Fibroblast of pulmonary artery (primary cell): Measurements from ENCODE around the gene MATN1.

ENCODE experiments used
- DNase-seq: peaks from one replicate; pipeline ENCODE4 v3.0.0-alpha.2; 2010; ENCODE audit warnings: low read depth
- H3K4me3 ChIP-seq: replicated peaks from 2 replicates; pipeline ENCODE4 v1.5.1; 2011; ENCODE audit warnings: low read depth, mild to moderate bottlenecking, control low read depth, low read length, moderate library complexity
- TF ChIP-seq, protein P1 (sequence below): IDR thresholded peaks from 2 replicates; pipeline ENCODE4 v1.5.1; 2011; ENCODE audit warnings: mild to moderate bottlenecking, control low read depth, low read length, inconsistent platforms; ENCODE audit errors: missing control alignments

The MATN1 gene

GRCh38 chr1:30695439-30695841 lies 27.9 kb downstream of the MATN1 start:
- H3K4me3 ChIP-seq: no peak overlapping the region
- TF ChIP-seq, protein P1, sequence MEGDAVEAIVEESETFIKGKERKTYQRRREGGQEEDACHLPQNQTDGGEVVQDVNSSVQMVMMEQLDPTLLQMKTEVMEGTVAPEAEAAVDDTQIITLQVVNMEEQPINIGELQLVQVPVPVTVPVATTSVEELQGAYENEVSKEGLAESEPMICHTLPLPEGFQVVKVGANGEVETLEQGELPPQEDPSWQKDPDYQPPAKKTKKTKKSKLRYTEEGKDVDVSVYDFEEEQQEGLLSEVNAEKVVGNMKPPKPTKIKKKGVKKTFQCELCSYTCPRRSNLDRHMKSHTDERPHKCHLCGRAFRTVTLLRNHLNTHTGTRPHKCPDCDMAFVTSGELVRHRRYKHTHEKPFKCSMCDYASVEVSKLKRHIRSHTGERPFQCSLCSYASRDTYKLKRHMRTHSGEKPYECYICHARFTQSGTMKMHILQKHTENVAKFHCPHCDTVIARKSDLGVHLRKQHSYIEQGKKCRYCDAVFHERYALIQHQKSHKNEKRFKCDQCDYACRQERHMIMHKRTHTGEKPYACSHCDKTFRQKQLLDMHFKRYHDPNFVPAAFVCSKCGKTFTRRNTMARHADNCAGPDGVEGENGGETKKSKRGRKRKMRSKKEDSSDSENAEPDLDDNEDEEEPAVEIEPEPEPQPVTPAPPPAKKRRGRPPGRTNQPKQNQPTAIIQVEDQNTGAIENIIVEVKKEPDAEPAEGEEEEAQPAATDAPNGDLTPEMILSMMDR: no peak
- DNase-seq: no peak

DNA sequence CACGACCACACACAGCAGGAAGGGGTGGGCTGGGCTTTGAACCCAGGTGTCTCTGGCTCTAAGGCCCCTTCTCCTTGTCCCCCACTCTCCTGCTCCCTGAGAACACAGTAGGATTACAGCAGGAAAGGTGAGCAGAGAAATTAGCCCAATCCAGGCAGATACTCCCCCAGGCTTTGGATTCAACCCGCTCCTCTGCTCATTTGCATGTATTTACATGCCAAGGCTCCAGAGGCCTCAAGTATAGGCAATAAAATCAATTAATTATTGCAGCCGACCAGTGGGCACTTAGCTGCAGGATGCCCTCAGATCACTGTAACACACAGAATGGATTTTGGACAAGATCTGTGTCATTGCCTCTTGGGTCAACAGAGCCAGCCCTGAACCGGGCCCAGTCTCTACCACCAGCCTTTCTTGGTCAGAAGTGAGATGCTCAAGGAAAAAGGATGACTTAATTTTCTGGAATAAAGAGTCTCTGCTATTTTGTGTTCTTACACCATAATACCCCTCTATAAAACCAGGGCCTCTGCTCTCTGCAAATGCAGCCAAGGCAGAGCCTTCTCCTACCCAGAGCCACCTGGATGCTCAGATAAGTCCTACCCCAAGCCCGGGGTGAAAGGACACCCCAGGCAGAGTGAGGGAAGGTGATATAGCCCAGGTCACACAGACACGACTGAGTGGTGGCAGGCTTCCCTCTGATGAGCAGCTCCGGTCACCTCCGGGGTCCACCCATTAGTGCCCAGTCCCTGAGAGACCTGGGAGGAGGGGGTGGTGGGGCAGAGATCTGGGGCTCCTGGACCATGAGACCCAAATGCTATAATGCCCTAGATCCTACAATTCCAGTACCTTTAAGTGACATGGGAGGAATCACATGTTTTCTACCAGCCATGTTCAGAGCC lies 28.9 kb downstream of the MATN1 start:
- no peak for DNase-seq
- H3K4me3 ChIP-seq: no peak overlapping the region
- TF ChIP-seq, protein P1: no peak

DNA sequence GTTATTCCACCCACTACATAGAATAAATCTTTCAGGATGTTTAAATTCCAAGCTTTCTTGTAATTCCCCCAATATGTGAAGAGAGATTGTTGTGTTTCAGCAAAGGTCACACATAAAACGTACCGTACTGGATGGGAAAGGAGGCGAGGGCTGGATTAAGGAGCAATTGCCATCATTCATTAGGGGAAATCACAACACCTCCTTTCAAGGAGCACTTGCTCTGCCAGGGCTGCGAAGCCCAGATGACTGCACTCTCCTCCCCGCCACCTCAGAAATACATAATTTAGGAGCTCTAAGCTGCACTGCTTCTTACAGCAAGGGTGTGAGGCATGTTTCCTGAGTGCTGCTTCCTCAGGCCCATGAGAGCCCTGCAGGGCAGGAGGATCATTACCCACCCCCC lies 29.6 kb downstream of the MATN1 start:
- TF ChIP-seq, protein P1: no peak
- no peak overlapping the region for H3K4me3 ChIP-seq
- DNase-seq: no peak

DNA sequence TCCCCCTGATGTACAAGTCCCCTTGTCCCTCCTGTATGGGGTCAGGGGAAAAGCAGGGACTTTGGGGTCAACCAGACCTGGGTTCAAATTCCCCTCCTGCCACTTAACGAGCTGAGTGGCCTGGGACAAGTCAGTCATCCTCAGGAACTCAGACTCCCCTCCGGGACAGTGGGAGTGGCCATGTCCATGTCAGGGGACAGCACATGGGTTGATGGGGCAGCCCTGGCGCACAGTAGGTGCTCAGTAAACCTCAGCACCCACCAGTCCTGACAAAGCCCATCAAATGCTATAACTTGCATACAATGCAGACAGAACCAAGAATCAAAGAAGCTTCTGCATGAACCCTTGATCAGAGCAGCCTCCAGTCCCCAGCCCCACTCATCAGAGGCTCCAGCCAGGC lies 30.0 kb downstream of the MATN1 start:
- no peak overlapping the region for H3K4me3 ChIP-seq
- DNase-seq: no peak
- TF ChIP-seq, protein P1: no peak

- TF ChIP-seq, protein P1: no peak
Measured at GRCh38 chr1:30692948-30693301, 30.5 kb downstream of the MATN1 start.

GRCh38 chr1:30692201-30692947 lies 31.0 kb downstream of the MATN1 start:
- DNase-seq: no peak
- no peak overlapping the region for H3K4me3 ChIP-seq
- TF ChIP-seq, protein P1: no peak

More at GRCh38 chr1:30692948-30693301, 30.5 kb downstream of the MATN1 start:
- H3K4me3 ChIP-seq: no peak overlapping the region
- no peak for DNase-seq

DNA sequence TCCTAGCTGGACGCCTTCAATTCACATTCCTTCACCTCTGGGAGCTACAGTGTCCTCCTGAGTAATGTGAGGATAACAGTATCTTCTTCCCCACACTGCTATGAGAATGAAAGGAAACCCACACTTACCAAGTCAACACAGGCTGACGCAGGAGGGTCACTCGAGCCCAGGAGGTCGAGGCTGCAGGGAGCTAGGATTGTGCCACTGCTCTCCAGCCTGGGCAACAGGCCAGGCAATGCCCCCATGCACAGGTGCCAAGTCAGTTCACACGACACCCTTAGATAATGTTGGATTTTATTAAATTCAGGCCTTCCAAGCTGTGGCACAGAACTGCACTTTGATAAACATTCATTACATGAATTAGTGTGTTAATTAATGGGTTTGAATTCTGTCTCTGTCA lies 31.9 kb downstream of the MATN1 start:
- no peak overlapping the region for H3K4me3 ChIP-seq
- no peak for DNase-seq
- TF ChIP-seq, protein P1: no peak
